CD14-positive monocyte (primary cell): ENCODE measurements around the gene PAM. TPM values are rescaled to one million over a fixed set of nuclear protein-coding genes. Genes with fewer than 3 reads are reported as not detected.

ENCODE experiments used
- DNase-seq, 3 donors: peaks; one replicate each; pipeline ENCODE4 v3.0.0-alpha.2; 2011 to 2022
- H2AFZ ChIP-seq: 2 replicates; pipeline ENCODE4 v1.6.0; 2012; ENCODE audit warnings: mild to moderate bottlenecking, low read depth, low read length, inconsistent platforms; ENCODE audit not compliant: insufficient read depth, poor library complexity, severe bottlenecking
- H3K27ac ChIP-seq, 2 donors: 1 replicate in 1 of 2; 2 replicates in 1 of 2; pipeline ENCODE4 v1.5.1; 2012 to 2013; ENCODE audit warnings: low read length in 2 of 2, control low read depth in 1 of 2, inconsistent platforms in 1 of 2, low read depth in 1 of 2, mild to moderate bottlenecking in 1 of 2
- H3K27me3 ChIP-seq, 2 donors: one replicate each; pipeline versions ENCODE4 v1.6.0 to v1.6.1; 2011 to 2013; ENCODE audit warnings: low read length in 2 of 2; ENCODE audit not compliant: control insufficient read depth in 2 of 2, insufficient read depth in 2 of 2
- H3K36me3 ChIP-seq, 2 donors: replicated peaks in 1 of 2; 1 replicate in 1 of 2; 2 replicates in 1 of 2; pipeline versions ENCODE4 v1.5.1 to v1.6.1; 2012 to 2013; ENCODE audit warnings: low read length in 2 of 2, control low read depth in 1 of 2, inconsistent platforms in 1 of 2, mild to moderate bottlenecking in 1 of 2; ENCODE audit not compliant: insufficient read depth in 2 of 2, control insufficient read depth in 1 of 2
- H3K4me1 ChIP-seq, 2 donors: 1 replicate in 1 of 2; 2 replicates in 1 of 2; pipeline versions ENCODE4 v1.5.1 to v1.6.1; 2012 to 2013; ENCODE audit warnings: low read length in 2 of 2, control low read depth in 1 of 2, inconsistent platforms in 1 of 2, mild to moderate bottlenecking in 1 of 2, moderate library complexity in 1 of 2; ENCODE audit not compliant: insufficient read depth in 2 of 2, control insufficient read depth in 1 of 2
- H3K4me2 ChIP-seq: replicated peaks from 2 replicates; pipeline ENCODE3; 2012; ENCODE audit warnings: low read length, moderate library complexity, mild to moderate bottlenecking; ENCODE audit not compliant: poor library complexity, severe bottlenecking; ENCODE audit errors: extremely low read depth
- H3K4me3 ChIP-seq, 3 experiments: fragments of 200-600 bp in 1 of 3; sonication (generic) in 1 of 3; replicated peaks in 1 of 3; 1 replicate in 2 of 3; 2 replicates in 1 of 3; pipeline ENCODE4 v1.5.1; 2011 to 2013; ENCODE audit warnings: low read length in 3 of 3, mild to moderate bottlenecking in 3 of 3, control low read depth in 2 of 3, low read depth in 2 of 3, inconsistent platforms in 1 of 3, moderate library complexity in 1 of 3
- H3K79me2 ChIP-seq: 2 replicates; pipeline ENCODE4 v1.6.0; 2012; ENCODE audit warnings: mild to moderate bottlenecking, control low read depth, inconsistent platforms, low read length, moderate library complexity; ENCODE audit not compliant: insufficient read depth
- H3K9ac ChIP-seq: 2 replicates; pipeline ENCODE4 v1.6.0; 2017; ENCODE audit warnings: low read length, mild to moderate bottlenecking; ENCODE audit not compliant: insufficient read depth, poor library complexity, severe bottlenecking
- H3K9me3 ChIP-seq, 2 donors: replicated peaks in 1 of 2; 1 replicate in 1 of 2; 2 replicates in 1 of 2; pipeline versions ENCODE4 v1.5.1 to v1.6.1; 2012 to 2013; ENCODE audit warnings: low read length in 2 of 2, control low read depth in 1 of 2; ENCODE audit not compliant: control insufficient read depth in 1 of 2, insufficient read depth in 1 of 2
- H4K20me1 ChIP-seq: 2 replicates; pipeline ENCODE4 v1.6.0; 2012; ENCODE audit warnings: mild to moderate bottlenecking, low read length, control low read depth, moderate library complexity; ENCODE audit not compliant: insufficient read depth
- H3K27ac Mint-ChIP-seq, 7 donors: one replicate each; pipeline ENCODE4 v1.8.0; 2020; ENCODE audit warnings: mild to moderate bottlenecking in 7 of 7, mixed read lengths in 7 of 7, moderate library complexity in 6 of 7, inconsistent platforms in 2 of 7
- H3K27me3 Mint-ChIP-seq, 3 donors: one replicate each; pipeline ENCODE4 v1.8.0; 2021 to 2022; ENCODE audit warnings: low read depth in 3 of 3, mild to moderate bottlenecking in 3 of 3, mixed read lengths in 3 of 3, moderate library complexity in 3 of 3, inconsistent platforms in 1 of 3
- H3K36me3 Mint-ChIP-seq, 2 donors: one replicate each; pipeline ENCODE4 v1.8.0; 2020; ENCODE audit warnings: mixed read lengths in 2 of 2, inconsistent platforms in 1 of 2, mild to moderate bottlenecking in 1 of 2
- H3K4me1 Mint-ChIP-seq: one replicate; pipeline ENCODE4 v1.8.0; 2020; ENCODE audit warnings: mild to moderate bottlenecking, mixed read lengths
- H3K4me3 Mint-ChIP-seq, 2 donors: one replicate each; pipeline ENCODE4 v1.8.0; 2020; ENCODE audit warnings: mild to moderate bottlenecking in 2 of 2, mixed read lengths in 2 of 2, moderate library complexity in 1 of 2
- H3K9me3 Mint-ChIP-seq, 7 donors: one replicate each; pipeline ENCODE4 v1.8.0; 2020 to 2022; ENCODE audit warnings: mixed read lengths in 7 of 7, mild to moderate bottlenecking in 6 of 7, moderate library complexity in 6 of 7, inconsistent platforms in 2 of 7
- WGBS: methylation state at CpG from one replicate; pipeline ENCODE4 v1.1.5; 2013; ENCODE audit warnings: missing lambda C conversion rate; ENCODE audit not compliant: insufficient coverage; 5-methylcytosine and 5-hydroxymethylcytosine counted together
- intact Hi-C, 2 donors: fragments of 100-400 bp; cut with micrococcal nuclease; formaldehyde crosslinking; loops; one replicate each; pipeline versions ENCODE4 v1.15.0 to v1.15.1; 2023
- polyA plus RNA-seq, 3 donors: library from polyadenylated mRNA; depleted of rRNA in 1 of 3; unstranded in 2 of 3; stranded (reverse) in 1 of 3; fragments of 300-500 nt in 2 of 3; fragments of >200 nt in 1 of 3; fragmentation: Illumina TruSeq in 2 of 3; gene quantifications; 1 replicate in 2 of 3; 2 replicates in 1 of 3; pipeline ENCODE4 v1.2.3, GENCODE V29; 2012 to 2021
- TF ChIP-seq, protein P1 (sequence below): fragments of 200-600 bp; IDR thresholded peaks from one replicate; pipeline ENCODE4 v1.8.0; 2022; ENCODE audit warnings: antibody characterized with exemption, mild to moderate bottlenecking

Gene PAM
- polyA plus RNA-seq, 3 donors: 11.8 to 27.4 (median 12.8) TPM

DNA sequence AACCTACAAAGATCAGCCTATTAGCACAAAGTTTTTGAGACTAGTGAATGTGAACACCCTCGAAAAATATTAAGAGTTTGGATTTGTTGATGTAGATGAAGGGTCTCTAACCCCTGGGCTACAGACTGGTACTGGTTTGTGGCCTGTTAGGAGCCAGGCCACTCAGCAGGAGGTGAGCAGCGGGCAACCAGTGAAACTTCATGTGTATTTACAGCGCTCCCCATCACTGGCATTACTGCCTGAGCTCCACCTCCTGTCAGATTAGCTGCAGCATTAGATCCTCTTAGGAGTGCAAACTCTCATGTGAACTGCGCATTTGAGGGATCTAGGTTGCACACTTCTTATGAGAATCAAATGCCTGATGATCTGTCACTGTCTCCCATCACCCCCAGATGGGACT lies 11.2 kb upstream of the PAM start:
- Mint-ChIP-seq H3K27ac (no peak overlapping the region), H3K4me3 (no peak overlapping the region), H3K36me3 (no peaks in the 10 kb centered on the region), H3K9me3 (no peaks in the 10 kb centered on the region), H3K27me3 (peaks cover 0 to 2% (median 0%) of the 10 kb centered on the region in 3 donors), H3K4me1 (no peaks in the 10 kb centered on the region)
- no peaks in the 10 kb centered on the region for H3K27me3 ChIP-seq
- H3K9me3 ChIP-seq: no peaks in the 10 kb centered on the region
- no peak overlapping the region for H3K9ac ChIP-seq
- H3K4me1 ChIP-seq: no peaks in the 10 kb centered on the region
- H3K4me2 ChIP-seq: no peak overlapping the region
- no peak overlapping the region for H2AFZ ChIP-seq
- no peaks in the 10 kb centered on the region for H4K20me1 ChIP-seq
- no peaks in the 10 kb centered on the region for H3K36me3 ChIP-seq
- no peaks in the 10 kb centered on the region for H3K79me2 ChIP-seq
- 90% methylated on average over 3 of the region's 4 CpGs for WGBS
- TF ChIP-seq, protein P1, sequence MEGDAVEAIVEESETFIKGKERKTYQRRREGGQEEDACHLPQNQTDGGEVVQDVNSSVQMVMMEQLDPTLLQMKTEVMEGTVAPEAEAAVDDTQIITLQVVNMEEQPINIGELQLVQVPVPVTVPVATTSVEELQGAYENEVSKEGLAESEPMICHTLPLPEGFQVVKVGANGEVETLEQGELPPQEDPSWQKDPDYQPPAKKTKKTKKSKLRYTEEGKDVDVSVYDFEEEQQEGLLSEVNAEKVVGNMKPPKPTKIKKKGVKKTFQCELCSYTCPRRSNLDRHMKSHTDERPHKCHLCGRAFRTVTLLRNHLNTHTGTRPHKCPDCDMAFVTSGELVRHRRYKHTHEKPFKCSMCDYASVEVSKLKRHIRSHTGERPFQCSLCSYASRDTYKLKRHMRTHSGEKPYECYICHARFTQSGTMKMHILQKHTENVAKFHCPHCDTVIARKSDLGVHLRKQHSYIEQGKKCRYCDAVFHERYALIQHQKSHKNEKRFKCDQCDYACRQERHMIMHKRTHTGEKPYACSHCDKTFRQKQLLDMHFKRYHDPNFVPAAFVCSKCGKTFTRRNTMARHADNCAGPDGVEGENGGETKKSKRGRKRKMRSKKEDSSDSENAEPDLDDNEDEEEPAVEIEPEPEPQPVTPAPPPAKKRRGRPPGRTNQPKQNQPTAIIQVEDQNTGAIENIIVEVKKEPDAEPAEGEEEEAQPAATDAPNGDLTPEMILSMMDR: no peak
- H3K27ac ChIP-seq: no peak overlapping the region
- no peak for DNase-seq
- intact Hi-C loops: no loop called here
- H3K4me3 ChIP-seq: no peak overlapping the region

GRCh38 chr5:102747386-102748166 lies 7.5 kb upstream of the PAM start:
- H3K4me1 ChIP-seq: no peaks in the 10 kb centered on the region
- H3K36me3 ChIP-seq: no peaks in the 10 kb centered on the region
- no peaks in the 10 kb centered on the region for H3K79me2 ChIP-seq
- H3K4me3 ChIP-seq: no peak overlapping the region
- TF ChIP-seq, protein P1: no peak
- H2AFZ ChIP-seq: no peak overlapping the region
- no peaks in the 10 kb centered on the region for H4K20me1 ChIP-seq
- H3K9me3 ChIP-seq: no peaks in the 10 kb centered on the region
- H3K27me3 Mint-ChIP-seq: peaks cover 0 to 3% (median 2%) of the 10 kb centered on the region in 3 donors
- H3K27ac ChIP-seq: no peak overlapping the region
- no peak overlapping the region for H3K4me3 Mint-ChIP-seq
- no peak for DNase-seq
- no peak overlapping the region for H3K27ac Mint-ChIP-seq
- H3K9me3 Mint-ChIP-seq: peaks cover 0 to 5% (median 4%) of the 10 kb centered on the region in 7 donors
- WGBS: 100% methylated on average over 1 of the region's 4 CpGs
- H3K27me3 ChIP-seq: no peaks in the 10 kb centered on the region
- H3K4me2 ChIP-seq: no peak overlapping the region
- no peak overlapping the region for H3K9ac ChIP-seq
- no peaks in the 10 kb centered on the region for H3K36me3 Mint-ChIP-seq
- intact Hi-C loops: no loop called here
- H3K4me1 Mint-ChIP-seq: no peaks in the 10 kb centered on the region
